Measurements from ENCODE around the gene GTF2A2.
"Not testable (repeated sequence)": the region's sequence is repeated elsewhere in the genome, so short reads cannot be mapped to it uniquely, and the experiment has no call there.

The GTF2A2 gene

GRCh38 chr15:59674361-59674877 is 17.1 kb upstream of the GTF2A2 start:
- no peak for DNase-seq (ENCODE audit: low spot score)

- no peak for DNase-seq (ENCODE audit: low spot score)
Measured at GRCh38 chr15:59668556-59668955, 11.2 kb upstream of the GTF2A2 start.

GRCh38 chr15:59662260-59662659 is 4.9 kb upstream of the GTF2A2 start:
- no peak for DNase-seq (ENCODE audit: low spot score)

- no peak for DNase-seq (ENCODE audit: low spot score)
Measured at GRCh38 chr15:59659366-59659765, 2.1 kb upstream of the GTF2A2 start.

- no peak for DNase-seq (ENCODE audit: low spot score)
Measured at GRCh38 chr15:59657635-59658125, 365 bp upstream of the GTF2A2 start.

GRCh38 chr15:59654046-59654445 is 3.3 kb downstream of the GTF2A2 start:
- DNase-seq (ENCODE audit: low spot score) = peak; percentile 19

- no peak for DNase-seq (ENCODE audit: low spot score)
Measured at GRCh38 chr15:59649603-59650002, 7.7 kb downstream of the GTF2A2 start.

GRCh38 chr15:59647085-59647484 is 10.2 kb downstream of the GTF2A2 start:
- DNase-seq (ENCODE audit: low spot score) = no peak

- DNase-seq (ENCODE audit: low spot score) = no peak
Measured at GRCh38 chr15:59646277-59646676, 11.0 kb downstream of the GTF2A2 start.

GRCh38 chr15:59645812-59646211 is 11.5 kb downstream of the GTF2A2 start:
- DNase-seq (ENCODE audit: low spot score) = not testable (repeated sequence)

- no peak for DNase-seq (ENCODE audit: low spot score)
Measured at GRCh38 chr15:59644756-59645155, 12.6 kb downstream of the GTF2A2 start.

- DNase-seq (ENCODE audit: low spot score) = no peak
Measured at GRCh38 chr15:59642351-59642750, 15.0 kb downstream of the GTF2A2 start.

- DNase-seq (ENCODE audit: low spot score) = not testable (repeated sequence)
Measured at GRCh38 chr15:59637507-59637906, 19.8 kb downstream of the GTF2A2 start.

- peak; percentile 11 for DNase-seq (ENCODE audit: low spot score)
Measured at GRCh38 chr15:59636184-59636583, 21.1 kb downstream of the GTF2A2 start.

GRCh38 chr15:59632714-59633113 is 24.6 kb downstream of the GTF2A2 start:
- DNase-seq (ENCODE audit: low spot score) = no peak

- DNase-seq (ENCODE audit: low spot score) = no peak
Measured at GRCh38 chr15:59622289-59622688, 35.0 kb downstream of the GTF2A2 start.

- no peak for DNase-seq (ENCODE audit: low spot score)
Measured at GRCh38 chr15:59618406-59618805, 38.9 kb downstream of the GTF2A2 start.

GRCh38 chr15:59616379-59616778 is 40.9 kb downstream of the GTF2A2 start:
- DNase-seq (ENCODE audit: low spot score) = no peak

- DNase-seq (ENCODE audit: low spot score) = no peak
Measured at GRCh38 chr15:59615661-59616060, 41.7 kb downstream of the GTF2A2 start.

- no peak for DNase-seq (ENCODE audit: low spot score)
Measured at GRCh38 chr15:59614153-59614552, 43.2 kb downstream of the GTF2A2 start.

- no peak for DNase-seq (ENCODE audit: low spot score)
Measured at GRCh38 chr15:59611276-59612260, 45.7 kb downstream of the GTF2A2 start, which contains the start of gene GCNT3. GCNT3 (plus strand) TSS chr15:59611783; CDS start chr15:59618239, 6,456 bp downstream.

- DNase-seq (ENCODE audit: low spot score) = no peak
Measured at GRCh38 chr15:59609730-59610712, 47.3 kb downstream of the GTF2A2 start.

Measured in Ammon's horn (tissue), 1 donor.